Posterior vena cava (tissue), 2 donors: ENCODE measurements around the gene PDGFRA. TPM values are rescaled to one million over a fixed set of nuclear protein-coding genes. Genes with fewer than 3 reads are reported as not detected.
A peak's percentile ranks its signal among the peaks of the same experiment; 100 is the strongest.

Source experiments
- DNase-seq: peaks from one replicate; pipeline ENCODE4 v3.0.0-alpha.2; 2020; ENCODE audit warnings: low spot score
- intact Hi-C, 2 donors: fragments of 100-400 bp; cut with DNase I; formaldehyde crosslinking; loops; one replicate each; pipeline versions ENCODE4 v1.14.1 to v1.14.2; 2022 to 2023
- long read RNA-seq, 2 donors: library from polyadenylated mRNA; unstranded; transcript quantifications; one replicate each; pipeline ENCODE4 v2.0.0, GENCODE V29; 2020 to 2021
- total RNA-seq, 2 donors: library from RNA; stranded (reverse); fragmentation: NEBNext Ultra II Directional; extraction: Animal tissue kit (Norgen Biotek cat#: 25700); gene quantifications; one replicate each; pipeline ENCODE4 v1.2.1, GENCODE V29; 2021
- donor health status: DM: yes; HTN: yes; CAD: no.
- donor health status: DM: yes; HTN: yes; CAD: no.

Gene PDGFRA
- 100 to 1,000 TPM; 192 to 201 TPM for total RNA-seq
- long read RNA-seq, donor 1, full-length matches to known transcripts, result 1 of 32 reads
- long read RNA-seq, donor 1, partial matches to known transcripts, result 25 of 32 reads
- long read RNA-seq, donor 1, other reads (novel, unspliced or antisense), result 6 of 32 reads
- long read RNA-seq, donor 2, partial matches to known transcripts, result 13 of 23 reads
- long read RNA-seq, donor 2, other reads (novel, unspliced or antisense), result 10 of 23 reads

- intact Hi-C loops, result loop anchor here in 1 of 2 donors (5.0 kb wide), 1 partner anchor 322 kb away; no protein-coding TSS in a partner anchor
- DNase-seq, result peak; percentile 88
Observed at GRCh38 chr4:54228961-54229501, at the start of gene PDGFRA. TSS of gene PDGFRA (plus strand) at chr4:54229293. CDS start at chr4:54258769, 29,476 bp downstream.

- DNase-seq, result no peak
- intact Hi-C loops, result no loop called here
Observed at GRCh38 chr4:54184581-54184980, 44.5 kb upstream of the PDGFRA start.

- DNase-seq, result no peak
- intact Hi-C loops, result no loop called here
Observed at GRCh38 chr4:54185044-54185780, 43.9 kb upstream of the PDGFRA start.

GRCh38 chr4:54185866-54186265 is 43.2 kb upstream of the PDGFRA start:
- intact Hi-C loops, result no loop called here
- no peak for DNase-seq

- intact Hi-C loops, result no loop called here
- no peak for DNase-seq
Observed at GRCh38 chr4:54186371-54186770, 42.7 kb upstream of the PDGFRA start.

GRCh38 chr4:54187148-54187547 is 41.9 kb upstream of the PDGFRA start:
- intact Hi-C loops, result no loop called here
- DNase-seq, result no peak

- DNase-seq, result no peak
- intact Hi-C loops, result no loop called here
Observed at GRCh38 chr4:54189140-54189539, 40.0 kb upstream of the PDGFRA start.

GRCh38 chr4:54192811-54193210 is 36.3 kb upstream of the PDGFRA start:
- DNase-seq, result no peak
- intact Hi-C loops, result no loop called here

GRCh38 chr4:54197926-54198325 is 31.2 kb upstream of the PDGFRA start:
- no peak for DNase-seq
- intact Hi-C loops, result no loop called here

- no peak for DNase-seq
- intact Hi-C loops, result no loop called here
Observed at GRCh38 chr4:54199919-54200318, 29.2 kb upstream of the PDGFRA start.

- intact Hi-C loops, result loop anchor here in 1 of 2 donors (10.0 kb wide), 2 partner anchors 145 to 295 kb away; partner anchors contain the start of gene CHIC2
Observed at GRCh38 chr4:54209617-54210016, 19.5 kb upstream of the PDGFRA start.

GRCh38 chr4:54213001-54213400 is 16.1 kb upstream of the PDGFRA start:
- intact Hi-C loops, result loop anchor here in 1 of 2 donors (10.0 kb wide), 2 partner anchors 148 to 298 kb away; partner anchors contain the start of gene CHIC2
- DNase-seq, result no peak

More at GRCh38 chr4:54209617-54210016, 19.5 kb upstream of the PDGFRA start:
- DNase-seq, result no peak

- DNase-seq, result no peak
Observed at GRCh38 chr4:54213761-54214160, 15.3 kb upstream of the PDGFRA start.

GRCh38 chr4:54215379-54216077 is 13.6 kb upstream of the PDGFRA start:
- intact Hi-C loops, result loop anchor here (5.0 to 10.0 kb wide), 3 partner anchors 151 to 301 kb away; partner anchors contain the start of gene CHIC2 (in 1 of the 2)
- no peak for DNase-seq

More at GRCh38 chr4:54213761-54214160, 15.3 kb upstream of the PDGFRA start:
- intact Hi-C loops, result loop anchor here in 1 of 2 donors (10.0 kb wide), 2 partner anchors 149 to 299 kb away; partner anchors contain the start of gene CHIC2

GRCh38 chr4:54217642-54218495 is 11.2 kb upstream of the PDGFRA start:
- intact Hi-C loops, result loop anchor here (5.0 to 10.0 kb wide), 3 partner anchors 153 to 303 kb away; partner anchors contain the start of gene CHIC2 (in 1 of the 2)

GRCh38 chr4:54218736-54219135 is 10.4 kb upstream of the PDGFRA start:
- no peak for DNase-seq
- intact Hi-C loops, result loop anchor here (5.0 to 10.0 kb wide), 3 partner anchors 154 to 304 kb away; partner anchors contain the start of gene CHIC2 (in 1 of the 2)

More at GRCh38 chr4:54217642-54218495, 11.2 kb upstream of the PDGFRA start:
- peak; percentile 93 for DNase-seq

GRCh38 chr4:54224996-54225597 is 4.0 kb upstream of the PDGFRA start:
- DNase-seq, result no peak
- intact Hi-C loops, result loop anchor here in 1 of 2 donors (5.0 kb wide), 1 partner anchor 318 kb away; no protein-coding TSS in a partner anchor
